ENCODE measurements around the gene NCOA7.
"Not testable (repeated sequence)": the region's sequence is repeated elsewhere in the genome, so short reads cannot be mapped to it uniquely, and the experiment has no call there.

Gene NCOA7

GRCh38 chr6:125793280-125793679 is 2.5 kb downstream of the NCOA7 start:
- peak overlapping the region; percentile 64 for H3K4me3 Mint-ChIP-seq
- no peak for DNase-seq

GRCh38 chr6:125793863-125794262 is 3.1 kb downstream of the NCOA7 start:
- no peaks in the 10 kb centered on the region for H3K27me3 Mint-ChIP-seq
- peaks cover 34% of the 10 kb centered on the region for H3K36me3 Mint-ChIP-seq (ENCODE audit: low read depth)
- H3K27ac Mint-ChIP-seq, result peak overlapping the region; percentile 92
- peaks cover 75% of the 10 kb centered on the region for H3K4me1 Mint-ChIP-seq (ENCODE audit: low read depth)
- H3K9me3 Mint-ChIP-seq, result no peaks in the 10 kb centered on the region
- H3K4me3 Mint-ChIP-seq, result peak overlapping the region; percentile 64
- DNase-seq, result no peak

More at GRCh38 chr6:125793280-125793679, 2.5 kb downstream of the NCOA7 start:
- H3K4me1 Mint-ChIP-seq (ENCODE audit: low read depth), result peaks cover 76% of the 10 kb centered on the region
- peaks cover 33% of the 10 kb centered on the region for H3K36me3 Mint-ChIP-seq (ENCODE audit: low read depth)
- no peaks in the 10 kb centered on the region for H3K27me3 Mint-ChIP-seq
- H3K27ac Mint-ChIP-seq, result peak overlapping the region; percentile 92
- H3K9me3 Mint-ChIP-seq, result no peaks in the 10 kb centered on the region

- Mint-ChIP-seq H3K9me3 (no peaks in the 10 kb centered on the region), H3K27ac (peak overlapping the region; percentile 92), H3K36me3 (ENCODE audit: low read depth) (peaks cover 36% of the 10 kb centered on the region), H3K4me3 (peak overlapping the region; percentile 64), H3K4me1 (ENCODE audit: low read depth) (peaks cover 73% of the 10 kb centered on the region), H3K27me3 (no peaks in the 10 kb centered on the region)
- DNase-seq, result no peak
These were observed 3.8 kb downstream of the NCOA7 start for GRCh38 chr6:125794342-125795137.

- H3K27ac Mint-ChIP-seq, result peak overlapping the region; percentile 3
- H3K4me3 Mint-ChIP-seq, result no peak overlapping the region
- no peak for DNase-seq
- H3K36me3 Mint-ChIP-seq (ENCODE audit: low read depth), result peaks cover 40% of the 10 kb centered on the region
- no peaks in the 10 kb centered on the region for H3K9me3 Mint-ChIP-seq
- H3K4me1 Mint-ChIP-seq (ENCODE audit: low read depth), result peaks cover 66% of the 10 kb centered on the region
- no peaks in the 10 kb centered on the region for H3K27me3 Mint-ChIP-seq
These were observed 4.5 kb downstream of the NCOA7 start for GRCh38 chr6:125795301-125795700.

GRCh38 chr6:125797120-125797885 is 6.5 kb downstream of the NCOA7 start:
- Mint-ChIP-seq H3K4me1 (ENCODE audit: low read depth) (peaks cover 65% of the 10 kb centered on the region), H3K36me3 (ENCODE audit: low read depth) (peaks cover 52% of the 10 kb centered on the region), H3K27me3 (no peaks in the 10 kb centered on the region), H3K4me3 (no peak overlapping the region), H3K9me3 (no peaks in the 10 kb centered on the region), H3K27ac (no peak overlapping the region)
- DNase-seq, result no peak

GRCh38 chr6:125797886-125798444 is 7.2 kb downstream of the NCOA7 start:
- Mint-ChIP-seq H3K4me1 (ENCODE audit: low read depth) (peaks cover 65% of the 10 kb centered on the region), H3K27ac (no peak overlapping the region), H3K27me3 (no peaks in the 10 kb centered on the region), H3K4me3 (no peak overlapping the region), H3K36me3 (ENCODE audit: low read depth) (peaks cover 55% of the 10 kb centered on the region), H3K9me3 (no peaks in the 10 kb centered on the region)
- no peak for DNase-seq

- Mint-ChIP-seq H3K27me3 (no peaks in the 10 kb centered on the region), H3K4me3 (no peak overlapping the region), H3K36me3 (ENCODE audit: low read depth) (peaks cover 59% of the 10 kb centered on the region), H3K27ac (peak overlapping the region; percentile 36), H3K9me3 (no peaks in the 10 kb centered on the region), H3K4me1 (ENCODE audit: low read depth) (peaks cover 64% of the 10 kb centered on the region)
- no peak for DNase-seq
These were observed 8.2 kb downstream of the NCOA7 start for GRCh38 chr6:125798734-125799508.

- Mint-ChIP-seq H3K27ac (no peak overlapping the region), H3K27me3 (no peaks in the 10 kb centered on the region), H3K9me3 (no peaks in the 10 kb centered on the region), H3K4me3 (no peak overlapping the region), H3K4me1 (ENCODE audit: low read depth) (peaks cover 67% of the 10 kb centered on the region), H3K36me3 (ENCODE audit: low read depth) (peaks cover 63% of the 10 kb centered on the region)
- no peak for DNase-seq
These were observed 11.6 kb downstream of the NCOA7 start for GRCh38 chr6:125802383-125802782.

- DNase-seq, result no peak
- H3K27me3 Mint-ChIP-seq, result no peaks in the 10 kb centered on the region
- no peak overlapping the region for H3K4me3 Mint-ChIP-seq
- no peak overlapping the region for H3K27ac Mint-ChIP-seq
- H3K4me1 Mint-ChIP-seq (ENCODE audit: low read depth), result peaks cover 67% of the 10 kb centered on the region
- H3K9me3 Mint-ChIP-seq, result no peaks in the 10 kb centered on the region
- peaks cover 64% of the 10 kb centered on the region for H3K36me3 Mint-ChIP-seq (ENCODE audit: low read depth)
These were observed 12.2 kb downstream of the NCOA7 start for GRCh38 chr6:125802943-125803377.

- DNase-seq, result no peak
- Mint-ChIP-seq H3K27me3 (no peaks in the 10 kb centered on the region), H3K9me3 (no peaks in the 10 kb centered on the region), H3K36me3 (ENCODE audit: low read depth) (peaks cover 69% of the 10 kb centered on the region), H3K27ac (peak overlapping the region; percentile 48), H3K4me3 (no peak overlapping the region), H3K4me1 (ENCODE audit: low read depth) (peaks cover 72% of the 10 kb centered on the region)
These were observed 13.5 kb downstream of the NCOA7 start for GRCh38 chr6:125804264-125804663.

GRCh38 chr6:125804866-125805425 is 14.2 kb downstream of the NCOA7 start:
- peaks cover 78% of the 10 kb centered on the region for H3K4me1 Mint-ChIP-seq (ENCODE audit: low read depth)
- not testable (repeated sequence) for H3K27me3 Mint-ChIP-seq, DNase-seq, H3K4me3 Mint-ChIP-seq, H3K27ac Mint-ChIP-seq, H3K9me3 Mint-ChIP-seq
- H3K36me3 Mint-ChIP-seq (ENCODE audit: low read depth), result peaks cover 69% of the 10 kb centered on the region

GRCh38 chr6:125806813-125807212 is 16.1 kb downstream of the NCOA7 start:
- H3K27ac Mint-ChIP-seq, result peak overlapping the region; percentile 91
- peaks cover 60% of the 10 kb centered on the region for H3K36me3 Mint-ChIP-seq (ENCODE audit: low read depth)
- H3K4me3 Mint-ChIP-seq, result peak overlapping the region; percentile 15
- no peak for DNase-seq
- peaks cover 87% of the 10 kb centered on the region for H3K4me1 Mint-ChIP-seq (ENCODE audit: low read depth)
- no peaks in the 10 kb centered on the region for H3K27me3 Mint-ChIP-seq
- H3K9me3 Mint-ChIP-seq, result no peaks in the 10 kb centered on the region

GRCh38 chr6:125807293-125807692 is 16.5 kb downstream of the NCOA7 start:
- H3K9me3 Mint-ChIP-seq, result no peaks in the 10 kb centered on the region
- peaks cover 89% of the 10 kb centered on the region for H3K4me1 Mint-ChIP-seq (ENCODE audit: low read depth)
- DNase-seq, result no peak
- peak overlapping the region; percentile 91 for H3K27ac Mint-ChIP-seq
- no peaks in the 10 kb centered on the region for H3K27me3 Mint-ChIP-seq
- H3K4me3 Mint-ChIP-seq, result peak overlapping the region; percentile 15
- H3K36me3 Mint-ChIP-seq (ENCODE audit: low read depth), result peaks cover 56% of the 10 kb centered on the region

GRCh38 chr6:125808060-125808459 is 17.3 kb downstream of the NCOA7 start:
- Mint-ChIP-seq H3K27ac (peak overlapping the region; percentile 91), H3K9me3 (no peaks in the 10 kb centered on the region), H3K4me3 (peak overlapping the region; percentile 8), H3K36me3 (ENCODE audit: low read depth) (peaks cover 56% of the 10 kb centered on the region), H3K27me3 (no peaks in the 10 kb centered on the region), H3K4me1 (ENCODE audit: low read depth) (peaks cover 89% of the 10 kb centered on the region)
- DNase-seq, result no peak

Measured in activated T-cell treated with anti-CD3 and anti-CD28 coated beads, Interleukin-2, amount 50 U/mL, for 24 hours (primary cell).